Measurements from ENCODE around the gene MATR3.

- TF ChIP-seq CTCF (optimal IDR thresholded peaks at IDR 0.05 in 1 of 3, IDR thresholded peaks at IDR 0.05 in 1 of 3, conservative IDR thresholded peaks at IDR 0.05 in 1 of 3; ENCODE audit: extremely low read depth in 1 of 3, insufficient read depth in 2 of 3, low read length in 3 of 3), result no peak
- TF ChIP-seq EZH2 (IDR thresholded peaks at IDR 0.05; ENCODE audit: low read length), result no peak
Observed at GRCh38 chr5:139298242-139298641, 4.7 kb downstream of the MATR3 start.
